ENCODE data around the gene CACNA2D4.
"Not testable (repeated sequence)": the region's sequence is repeated elsewhere in the genome, so short reads cannot be mapped to it uniquely, and the experiment has no call there.

The CACNA2D4 gene

GRCh38 chr12:1918081-1918883, at the start of gene CACNA2D4:
CACNA2D4 (minus strand) TSS chr12:1918652; CDS start chr12:1918473, 179 bp downstream.
- no peak for DNase-seq (ENCODE audit: low read depth in 2 of 2)

GRCh38 chr12:1966561-1967226, 48.2 kb upstream of the CACNA2D4 start:
- DNase-seq (ENCODE audit: low read depth in 2 of 2), result no peak

DNA sequence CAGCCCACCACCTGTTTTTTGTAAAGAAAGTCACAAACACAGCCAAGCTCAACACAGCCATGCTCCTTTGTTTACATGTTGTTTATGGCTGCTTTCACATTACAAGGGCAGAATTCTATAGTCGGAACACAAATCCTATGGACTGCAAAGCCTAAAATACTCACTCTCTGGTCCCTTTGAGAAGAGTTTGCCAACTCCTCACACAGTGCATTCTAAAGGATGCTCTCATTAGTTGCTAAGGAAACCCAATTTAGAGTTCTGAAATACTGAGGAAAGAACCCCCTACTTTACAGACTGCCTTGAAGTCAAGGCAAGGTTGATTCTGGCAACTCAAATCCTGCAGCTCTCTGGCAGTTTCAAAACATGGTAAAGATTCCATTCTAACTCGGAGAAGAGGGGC, 47.5 kb upstream of the CACNA2D4 start:
- no peak for DNase-seq (ENCODE audit: low read depth in 2 of 2)

DNA sequence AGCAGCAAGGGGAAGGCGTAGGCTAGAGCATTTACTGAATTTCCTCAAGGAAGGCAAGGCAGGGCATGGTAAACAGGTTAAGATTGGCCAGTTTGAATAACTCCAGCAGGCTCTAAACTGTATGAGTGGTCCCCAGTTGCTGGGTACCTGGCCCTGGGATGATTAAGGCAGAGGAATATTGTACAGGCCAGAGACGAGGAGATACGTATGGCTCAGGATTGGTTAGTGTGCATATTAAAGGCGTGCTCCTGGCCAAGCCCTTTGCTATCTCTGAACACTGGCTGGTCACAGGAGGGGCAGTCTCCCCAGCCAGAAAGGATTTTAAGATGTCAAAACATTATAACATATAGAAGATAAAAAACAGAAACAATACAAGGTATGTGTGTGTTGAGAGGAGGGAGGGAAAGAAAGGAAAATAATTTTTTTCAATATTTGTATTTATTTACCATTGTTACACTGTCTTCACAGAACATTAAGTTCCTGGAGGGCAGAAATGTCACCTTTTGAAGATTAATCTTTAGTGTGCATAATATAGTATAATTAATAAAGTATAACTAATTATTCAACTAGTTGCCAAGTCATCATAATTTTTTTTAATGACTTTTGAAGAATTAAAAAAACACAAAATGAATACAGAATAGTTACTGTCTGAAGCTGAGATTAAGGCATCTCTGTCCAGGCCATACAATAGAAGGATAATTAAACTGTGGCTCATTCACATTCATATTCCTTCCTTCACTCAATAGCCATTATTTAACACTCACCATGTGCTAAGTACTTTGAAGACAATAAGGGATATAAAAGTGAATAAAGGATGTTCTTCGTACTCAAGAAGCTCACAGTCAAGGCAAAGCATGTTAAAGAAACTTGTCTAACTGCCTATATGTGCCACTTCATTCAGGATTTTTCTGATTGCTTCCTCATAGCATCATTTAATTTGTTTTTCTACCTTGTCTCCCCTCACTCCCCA, 43.9 kb upstream of the CACNA2D4 start:
- no peak for DNase-seq (ENCODE audit: low read depth in 2 of 2)

DNA sequence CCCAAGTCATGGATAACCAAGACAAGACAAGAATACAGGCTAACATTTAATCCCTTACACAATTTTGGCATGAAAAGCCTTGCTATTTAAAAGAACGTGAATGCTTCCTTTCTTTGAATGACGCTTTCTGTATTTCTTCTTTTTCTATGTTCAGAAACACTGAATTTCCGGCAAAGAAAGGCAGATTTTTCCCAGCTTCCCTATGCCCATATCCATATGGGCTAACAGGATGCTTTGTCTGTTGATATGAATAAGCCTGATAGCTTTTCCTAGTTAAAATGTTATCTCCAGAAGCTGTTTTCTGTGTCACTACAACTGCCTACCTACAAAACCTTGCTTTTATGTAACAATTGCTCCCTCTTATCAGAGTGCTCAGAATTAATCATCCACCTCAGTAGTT, 38.3 kb upstream of the CACNA2D4 start:
- no peak for DNase-seq (ENCODE audit: low read depth in 2 of 2)

DNA sequence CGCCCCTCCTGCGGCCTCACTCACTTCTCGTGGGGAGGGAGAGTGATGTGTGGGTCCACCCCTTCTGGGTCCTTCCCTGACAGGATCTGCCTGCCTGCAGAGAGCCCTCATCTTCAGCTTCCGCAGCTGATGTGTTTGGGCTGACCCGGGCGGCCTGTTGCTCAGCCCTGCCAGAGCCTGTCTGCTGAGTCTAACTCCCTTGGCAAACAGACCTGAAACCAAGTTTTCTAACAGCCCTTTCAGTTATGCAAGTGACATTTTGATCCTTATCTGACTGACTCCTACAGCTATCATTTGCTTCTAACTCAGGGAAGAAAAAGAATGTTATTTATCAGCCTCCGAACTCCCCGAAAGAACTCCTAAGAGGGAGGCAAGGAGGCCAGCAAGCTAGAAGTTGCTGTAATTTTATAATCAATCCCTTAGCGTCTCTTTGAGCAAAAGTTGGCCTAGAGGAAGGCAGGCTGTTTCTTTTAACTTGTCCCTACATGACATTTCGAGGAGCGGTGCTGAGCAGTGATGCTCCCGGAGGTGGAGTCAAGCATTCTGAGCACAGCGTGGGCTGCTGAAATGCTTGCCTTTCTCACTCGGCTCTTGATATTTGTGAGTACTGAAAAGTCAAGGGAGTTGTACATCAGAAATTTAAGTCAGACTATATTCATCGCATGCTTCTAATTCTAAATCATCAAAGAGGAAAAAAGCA, 31.5 kb upstream of the CACNA2D4 start:
- no peak for DNase-seq (ENCODE audit: low read depth in 2 of 2)

DNA sequence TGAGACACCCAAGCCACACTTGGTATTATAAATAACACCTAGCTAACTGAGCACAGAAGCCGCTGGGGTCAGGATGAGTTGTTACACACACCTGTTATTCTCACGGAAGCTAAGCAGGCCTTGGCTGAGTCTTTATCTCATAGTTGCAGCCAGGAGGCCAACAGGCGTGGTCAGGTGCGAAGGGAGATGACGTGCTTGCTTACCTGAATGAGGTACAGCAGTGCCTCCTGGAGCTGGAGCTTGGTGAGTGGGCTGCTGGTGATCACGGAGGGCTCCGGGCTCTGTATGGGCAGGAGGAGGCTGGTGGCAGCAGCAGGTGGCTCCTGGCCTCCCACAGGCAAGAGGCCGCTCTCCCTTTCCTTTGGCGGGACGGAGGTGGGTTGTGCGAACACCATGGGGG, 30.4 kb upstream of the CACNA2D4 start:
- no peak for DNase-seq (ENCODE audit: low read depth in 2 of 2)

GRCh38 chr12:1947081-1947480, 28.6 kb upstream of the CACNA2D4 start:
- DNase-seq (ENCODE audit: low read depth in 2 of 2), result no peak

DNA sequence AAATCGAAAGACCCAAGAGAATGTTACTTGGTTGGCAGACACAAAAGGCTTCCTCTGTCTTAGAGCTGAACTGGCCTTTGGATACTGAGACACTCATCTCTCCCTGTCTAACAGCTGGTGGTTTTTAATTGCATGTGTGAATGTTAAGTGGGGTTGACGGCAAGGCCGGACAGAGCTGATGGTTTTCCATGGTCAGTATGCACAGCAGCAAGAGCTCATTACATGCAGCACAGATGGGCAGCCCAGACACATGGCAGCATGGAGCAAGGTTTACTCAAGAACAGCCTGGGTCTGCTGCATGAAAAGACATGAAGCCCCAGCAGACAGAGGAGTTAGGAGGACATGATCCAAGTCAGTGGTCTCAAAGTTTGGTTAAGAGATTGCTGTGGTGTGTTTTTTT, 27.8 kb upstream of the CACNA2D4 start:
- no peak for DNase-seq (ENCODE audit: low read depth in 2 of 2)

- DNase-seq (ENCODE audit: low read depth in 2 of 2), result not testable (repeated sequence)
Measured at GRCh38 chr12:1945502-1945901, 27.1 kb upstream of the CACNA2D4 start.

GRCh38 chr12:1939801-1940607, 21.6 kb upstream of the CACNA2D4 start:
- DNase-seq (ENCODE audit: low read depth in 2 of 2), result peak; percentile 90 to 92

DNA sequence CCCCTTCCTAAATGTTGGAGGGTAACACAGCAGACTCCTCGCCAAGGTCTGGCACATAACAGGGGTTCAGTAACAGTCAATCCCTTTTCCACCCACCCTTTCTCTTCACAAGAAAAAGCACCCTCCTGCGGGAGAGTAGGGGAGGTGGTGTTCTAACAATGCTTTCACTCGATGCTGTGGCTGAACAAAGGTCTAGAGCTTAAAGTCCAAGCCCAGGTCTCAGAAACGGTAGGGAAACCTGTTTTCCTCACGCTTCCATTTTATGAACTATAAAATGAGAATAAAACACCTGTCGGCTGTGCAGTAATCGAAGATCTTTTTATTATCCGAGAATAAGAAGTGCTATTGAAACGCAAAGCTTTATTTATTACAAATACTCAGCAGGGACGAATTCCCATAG, 20.9 kb upstream of the CACNA2D4 start:
- no peak for DNase-seq (ENCODE audit: low read depth in 2 of 2)

DNA sequence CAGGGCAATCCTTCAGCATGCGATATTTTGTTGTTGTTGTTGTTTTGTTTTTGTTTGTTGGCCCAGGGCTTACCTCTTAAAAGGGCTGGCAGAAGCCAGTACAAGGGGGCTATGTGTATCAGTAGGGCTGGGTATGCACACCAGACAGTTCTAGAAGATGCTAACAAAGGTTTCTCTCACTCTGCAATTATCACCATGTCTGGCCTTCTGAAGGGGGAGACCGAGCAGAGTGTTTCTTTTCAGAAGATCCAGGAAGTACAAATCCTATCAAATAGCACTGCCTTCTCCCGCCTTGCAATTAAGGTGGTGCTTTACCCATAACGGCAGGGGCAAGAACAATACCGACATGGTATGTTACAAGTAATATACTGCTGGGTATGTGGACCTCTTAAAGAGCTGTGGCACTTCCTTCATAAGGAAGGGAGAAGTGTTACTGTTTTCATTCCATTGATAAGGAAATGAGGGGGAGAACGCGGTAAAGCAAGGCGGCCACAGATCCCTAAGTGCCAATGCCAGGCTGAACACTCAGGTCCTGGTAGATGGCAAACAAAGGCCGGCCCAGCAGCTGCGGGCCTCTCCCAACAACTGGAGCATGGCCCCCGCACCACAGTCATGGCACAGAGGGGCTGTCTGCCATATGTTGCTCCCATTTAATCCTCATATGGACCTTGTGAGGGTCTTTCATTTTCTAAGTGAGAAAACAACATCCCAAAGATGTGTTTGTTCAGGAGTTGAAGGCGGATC, 19.2 kb upstream of the CACNA2D4 start:
- no peak for DNase-seq (ENCODE audit: low read depth in 2 of 2)

GRCh38 chr12:1936406-1937320, 18.2 kb upstream of the CACNA2D4 start:
- DNase-seq (ENCODE audit: low read depth in 2 of 2), result no peak

DNA sequence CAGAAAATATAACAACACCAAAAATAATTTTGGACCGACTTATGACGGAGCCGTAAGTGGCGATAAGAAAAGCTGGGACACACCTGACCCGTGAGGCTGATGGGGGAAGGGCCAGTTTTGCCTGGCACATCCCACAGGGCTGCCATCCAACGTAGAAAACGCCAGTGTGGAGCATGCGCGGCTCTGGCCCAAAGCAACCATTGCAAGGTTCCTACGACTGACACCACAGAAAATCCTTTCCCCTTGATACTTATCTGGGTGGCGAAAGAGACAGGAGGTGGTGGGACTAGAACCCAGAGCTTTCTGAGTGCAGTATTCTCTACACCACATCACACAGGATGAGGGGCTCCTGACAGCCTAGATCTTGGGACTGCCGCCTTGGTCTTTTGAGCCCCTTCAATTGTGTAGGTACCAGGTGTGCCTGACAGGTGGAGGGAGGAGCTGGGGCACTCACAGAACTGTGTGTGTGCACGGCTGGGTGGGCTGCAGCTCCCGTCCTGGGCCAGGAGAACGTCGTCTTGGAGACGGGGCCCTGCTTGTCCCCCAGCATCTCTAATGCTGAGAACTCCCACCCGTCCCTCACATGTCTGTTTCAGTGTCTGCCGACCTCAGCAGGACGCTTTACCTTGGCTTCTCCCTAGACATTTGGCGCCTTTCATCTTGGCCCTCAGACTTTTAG, 17.4 kb upstream of the CACNA2D4 start:
- no peak for DNase-seq (ENCODE audit: low read depth in 2 of 2)

GRCh38 chr12:1935242-1935641, 16.8 kb upstream of the CACNA2D4 start:
- DNase-seq (ENCODE audit: low read depth in 2 of 2), result no peak

GRCh38 chr12:1934831-1935230, 16.4 kb upstream of the CACNA2D4 start:
- DNase-seq (ENCODE audit: low read depth in 2 of 2), result no peak

DNA sequence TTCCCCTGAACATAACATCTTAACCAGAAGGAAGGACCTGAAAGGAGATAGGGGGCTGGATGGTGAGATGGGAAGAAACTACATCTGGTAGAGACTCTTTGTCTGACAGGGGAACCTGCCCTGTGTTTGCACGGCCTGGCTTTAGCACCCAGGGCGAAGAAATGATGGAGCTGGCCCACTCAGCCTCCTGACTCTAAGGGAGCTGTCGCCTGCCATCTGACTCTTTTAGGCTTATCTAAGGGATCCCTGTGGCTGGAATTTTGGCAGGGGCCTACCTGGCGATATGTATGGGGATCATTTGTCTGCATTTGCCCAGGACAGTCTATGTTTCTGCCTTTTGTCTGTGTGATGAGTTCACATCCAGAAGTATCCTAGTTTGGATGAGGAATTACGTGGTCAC, 15.6 kb upstream of the CACNA2D4 start:
- DNase-seq (ENCODE audit: low read depth in 2 of 2), result no peak
